ENCODE results near the gene PVALEF. TPM values are rescaled to one million over a fixed set of nuclear protein-coding genes. Genes with fewer than 3 reads are reported as not detected.

The PVALEF gene
- total RNA-seq, 1 experiment from 2014 or later: not detected

GRCh38 chr17:81161972-81162371 lies 3.3 kb upstream of the PVALEF start:
- TF ChIP-seq, protein P1, sequence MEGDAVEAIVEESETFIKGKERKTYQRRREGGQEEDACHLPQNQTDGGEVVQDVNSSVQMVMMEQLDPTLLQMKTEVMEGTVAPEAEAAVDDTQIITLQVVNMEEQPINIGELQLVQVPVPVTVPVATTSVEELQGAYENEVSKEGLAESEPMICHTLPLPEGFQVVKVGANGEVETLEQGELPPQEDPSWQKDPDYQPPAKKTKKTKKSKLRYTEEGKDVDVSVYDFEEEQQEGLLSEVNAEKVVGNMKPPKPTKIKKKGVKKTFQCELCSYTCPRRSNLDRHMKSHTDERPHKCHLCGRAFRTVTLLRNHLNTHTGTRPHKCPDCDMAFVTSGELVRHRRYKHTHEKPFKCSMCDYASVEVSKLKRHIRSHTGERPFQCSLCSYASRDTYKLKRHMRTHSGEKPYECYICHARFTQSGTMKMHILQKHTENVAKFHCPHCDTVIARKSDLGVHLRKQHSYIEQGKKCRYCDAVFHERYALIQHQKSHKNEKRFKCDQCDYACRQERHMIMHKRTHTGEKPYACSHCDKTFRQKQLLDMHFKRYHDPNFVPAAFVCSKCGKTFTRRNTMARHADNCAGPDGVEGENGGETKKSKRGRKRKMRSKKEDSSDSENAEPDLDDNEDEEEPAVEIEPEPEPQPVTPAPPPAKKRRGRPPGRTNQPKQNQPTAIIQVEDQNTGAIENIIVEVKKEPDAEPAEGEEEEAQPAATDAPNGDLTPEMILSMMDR (conservative IDR thresholded peaks at IDR 0.05): no peak
- H2AK5ac ChIP-seq (ENCODE audit: insufficient read length, low read length): no peak overlapping the region
- H3K79me1 ChIP-seq (ENCODE audit: insufficient read depth, low read depth, low read length, poor library complexity, severe bottlenecking): no peaks in the 10 kb centered on the region
- H3K9me3 Mint-ChIP-seq: no peaks in the 10 kb centered on the region
- WGBS (ENCODE audit: extremely low coverage, insufficient read length, low lambda C conversion rate): no CpG with 5 or more reads among the region's 16 CpGs
- peaks cover 3% of the 10 kb centered on the region for H3K23me2 ChIP-seq (ENCODE audit: insufficient read length, low read depth, low read length, poor library complexity, severe bottlenecking)
- peaks cover 4% of the 10 kb centered on the region for H4K20me1 ChIP-seq (ENCODE audit: control insufficient read depth, insufficient read depth, insufficient read length)
- no peaks in the 10 kb centered on the region for H3K79me2 ChIP-seq (ENCODE audit: insufficient read depth, low read length)
- H4K91ac ChIP-seq (ENCODE audit: insufficient read length, low read depth, low read length): no peak overlapping the region
- no peaks in the 10 kb centered on the region for H3K27me3 ChIP-seq (ENCODE audit: insufficient read depth, low read length)
- H3K18ac ChIP-seq (ENCODE audit: insufficient read length, low read depth, low read length): no peak overlapping the region
- H3K4me1 ChIP-seq (ENCODE audit: insufficient read depth, low read length): no peaks in the 10 kb centered on the region
- H4K5ac ChIP-seq (ENCODE audit: insufficient read length, low read depth, low read length): no peak overlapping the region
- H3K27ac ChIP-seq (ENCODE audit: insufficient read length, low read depth, low read length): no peak overlapping the region
- H3K56ac ChIP-seq (ENCODE audit: insufficient read length, low read depth, low read length): no peak overlapping the region
- H3K27me3 Mint-ChIP-seq (ENCODE audit: low read depth): peaks cover 4% of the 10 kb centered on the region
- H2BK20ac ChIP-seq (ENCODE audit: low read depth, low read length, poor library complexity, severe bottlenecking): no peak overlapping the region
- H3K23ac ChIP-seq (ENCODE audit: insufficient read length, low read depth, low read length): no peak overlapping the region
- H2BK12ac ChIP-seq (ENCODE audit: insufficient read length, low read depth, low read length): no peak overlapping the region
- H2BK5ac ChIP-seq (ENCODE audit: insufficient read length, low read length): no peak overlapping the region
- H2BK120ac ChIP-seq (ENCODE audit: low read depth, low read length, poor library complexity, severe bottlenecking): no peak overlapping the region
- no peak overlapping the region for H2AFZ ChIP-seq (ENCODE audit: low read length)
- no peak overlapping the region for H3K14ac ChIP-seq (ENCODE audit: insufficient read depth, low read length)
- no peak overlapping the region for H3K4me2 ChIP-seq (ENCODE audit: insufficient read depth, insufficient read length, low read length)
- no peaks in the 10 kb centered on the region for H3K36me3 Mint-ChIP-seq (ENCODE audit: insufficient read depth in 1 of 3, low read depth in 3 of 3)
- no peak for DNase-seq
- H3K4me3 Mint-ChIP-seq: no peak overlapping the region
- no peak overlapping the region for H2BK15ac ChIP-seq (ENCODE audit: low read depth, low read length)
- H3K27ac Mint-ChIP-seq: no peak overlapping the region; a peak in 1 of 7 replicates
- no peak overlapping the region for H3T11ph ChIP-seq (ENCODE audit: low read length)
- no peaks in the 10 kb centered on the region for H3K4me1 Mint-ChIP-seq
- H3K9me3 ChIP-seq (ENCODE audit: control insufficient read depth, low read depth, low read length): no peaks in the 10 kb centered on the region
- H3K4ac ChIP-seq (ENCODE audit: low read depth, low read length): no peak overlapping the region
- no peak overlapping the region for H3K9ac ChIP-seq (ENCODE audit: extremely low read depth, insufficient read length, low read length)
- H4K8ac ChIP-seq (replicated peaks; ENCODE audit: insufficient read length, low read depth, low read length): no peak overlapping the region

All from H9 (cell line).